WERI-Rb-1 (cell line): ENCODE data around the gene NCK2.

Experiments used
- DNase-seq: peaks from one replicate; pipeline ENCODE4 v3.0.0-alpha.2; 2020
- H3K27ac ChIP-seq: fragments of 250-450 bp; sonication (Bioruptor Pico); 2 replicates; pipeline ENCODE4 v1.5.1; 2020; ENCODE audit warnings: mild to moderate bottlenecking, moderate library complexity
- H3K27me3 ChIP-seq: fragments of 250-450 bp; sonication (Bioruptor Pico); 2 replicates; pipeline ENCODE4 v1.5.1; 2021; ENCODE audit warnings: mild to moderate bottlenecking, low read depth, moderate library complexity; ENCODE audit not compliant: insufficient read depth, severe bottlenecking
- H3K36me3 ChIP-seq: fragments of 250-450 bp; sonication (Bioruptor Pico); 2 replicates; pipeline ENCODE4 v1.5.1; 2020; ENCODE audit warnings: mild to moderate bottlenecking, moderate library complexity
- H3K4me3 ChIP-seq: 2 replicates; pipeline ENCODE4 v1.5.1; 2011; ENCODE audit warnings: low read depth, mild to moderate bottlenecking, control low read depth, low read length
- H3K9me3 ChIP-seq: fragments of 250-450 bp; sonication (Bioruptor Pico); 2 replicates; pipeline ENCODE4 v1.5.1; 2021; ENCODE audit warnings: mild to moderate bottlenecking, moderate library complexity; ENCODE audit not compliant: severe bottlenecking
- CTCF ChIP-seq: IDR thresholded peaks from 2 replicates; pipeline ENCODE4 v1.5.1; 2011; ENCODE audit warnings: low read depth, mild to moderate bottlenecking, control low read depth, inconsistent platforms, low read length

NCK2 gene

GRCh38 chr2:105732101-105732500 is 12.6 kb upstream of the NCK2 start:
- no peaks in the 10 kb centered on the region for H3K27me3 ChIP-seq
- H3K4me3 ChIP-seq, result no peak overlapping the region
- no peaks in the 10 kb centered on the region for H3K36me3 ChIP-seq
- H3K9me3 ChIP-seq, result peaks cover 6% of the 10 kb centered on the region
- no peak overlapping the region for H3K27ac ChIP-seq
- DNase-seq, result no peak
- TF ChIP-seq CTCF, result no peak

GRCh38 chr2:105732955-105733607 is 11.6 kb upstream of the NCK2 start:
- H3K4me3 ChIP-seq, result no peak overlapping the region
- no peaks in the 10 kb centered on the region for H3K27me3 ChIP-seq
- no peaks in the 10 kb centered on the region for H3K9me3 ChIP-seq
- DNase-seq, result no peak
- no peaks in the 10 kb centered on the region for H3K36me3 ChIP-seq
- TF ChIP-seq CTCF, result no peak
- H3K27ac ChIP-seq, result no peak overlapping the region

- H3K9me3 ChIP-seq, result no peaks in the 10 kb centered on the region
- no peaks in the 10 kb centered on the region for H3K36me3 ChIP-seq
- H3K27me3 ChIP-seq, result no peaks in the 10 kb centered on the region
- no peak for DNase-seq
- no peak for TF ChIP-seq CTCF
- H3K27ac ChIP-seq, result no peak overlapping the region
- H3K4me3 ChIP-seq, result no peak overlapping the region
Measured at GRCh38 chr2:105733875-105734274, 10.8 kb upstream of the NCK2 start.

DNA sequence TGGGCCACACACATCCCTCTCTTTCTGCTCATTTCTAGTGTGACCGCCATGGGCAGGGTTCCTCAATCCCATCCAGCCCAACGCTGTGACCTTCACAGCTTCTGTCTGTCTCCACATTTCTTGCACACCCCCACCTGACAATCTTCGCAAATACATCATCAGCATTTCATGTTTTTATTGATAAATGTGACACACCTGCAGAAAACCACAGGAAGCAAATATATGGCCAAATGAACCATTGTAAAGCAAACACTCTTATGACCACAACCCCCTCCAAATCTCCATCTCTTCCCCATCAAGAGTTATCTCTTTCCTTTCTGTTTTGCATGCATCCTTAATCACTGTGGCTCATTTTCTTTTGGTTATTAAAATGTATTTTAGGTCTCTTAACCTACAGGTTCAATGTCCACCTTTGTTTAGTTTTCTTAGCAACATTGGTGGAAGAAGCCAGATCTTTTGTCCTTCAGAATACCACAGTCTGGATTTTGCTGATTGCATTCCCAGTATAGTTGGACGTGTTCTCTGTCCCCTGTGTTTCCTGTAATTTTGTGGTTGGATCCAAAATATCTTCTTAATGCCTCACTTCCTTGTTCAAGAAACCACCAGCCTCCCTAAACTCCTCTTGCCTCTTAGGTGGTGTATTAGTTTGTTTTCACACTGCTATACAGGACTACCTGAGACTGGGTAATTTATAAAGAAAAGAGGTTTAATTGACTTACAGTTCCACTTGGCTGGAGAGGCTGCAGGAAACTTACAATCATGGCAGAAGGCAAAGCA is 9.8 kb upstream of the NCK2 start:
- Histone ChIP-seq H3K36me3 (no peaks in the 10 kb centered on the region), H3K9me3 (no peaks in the 10 kb centered on the region), H3K4me3 (no peak overlapping the region), H3K27ac (no peak overlapping the region), H3K27me3 (no peaks in the 10 kb centered on the region)
- TF ChIP-seq CTCF, result no peak
- DNase-seq, result no peak

DNA sequence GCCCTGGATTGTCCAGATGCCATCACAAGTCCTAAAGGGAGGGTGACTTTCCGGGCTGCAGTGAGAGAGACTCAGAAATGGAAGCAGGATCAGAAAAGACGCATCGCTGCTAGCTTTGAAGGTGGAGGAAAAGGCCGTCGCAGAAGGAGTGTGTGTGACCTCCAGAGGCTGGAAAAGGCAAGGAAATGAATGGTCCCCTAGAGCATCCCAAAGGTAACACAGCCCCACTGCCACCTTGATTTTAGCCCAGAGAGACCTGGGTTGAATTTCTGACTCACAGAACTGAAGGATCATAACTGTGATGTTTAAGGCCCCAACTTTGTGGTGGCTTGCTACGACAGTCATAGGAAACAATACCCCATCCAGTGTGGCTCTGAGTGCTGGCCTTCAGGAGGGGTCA is 8.6 kb upstream of the NCK2 start:
- H3K27ac ChIP-seq, result no peak overlapping the region
- 0 out of 2 replicates have a peak, but pooled peaks have one; percentile 11 for TF ChIP-seq CTCF
- no peaks in the 10 kb centered on the region for H3K9me3 ChIP-seq
- H3K36me3 ChIP-seq, result no peaks in the 10 kb centered on the region
- no peak for DNase-seq
- no peaks in the 10 kb centered on the region for H3K27me3 ChIP-seq
- H3K4me3 ChIP-seq, result no peak overlapping the region
